PC-9 (cell line): ENCODE data around the gene FLAD1. TPM values are rescaled to one million over a fixed set of nuclear protein-coding genes. Genes with fewer than 3 reads are reported as not detected.
A peak's percentile ranks its signal among the peaks of the same experiment; 100 is the strongest.

Experiments
- BruUV-seq: library from RNA; stranded (reverse); fragments of 400-500 nt; replicated peaks from 2 replicates; lab custom pipeline; 2021; lab: Mats Ljungman, UMichigan
- CTCF ChIA-PET: fragments of 300-600 bp; sonication (Branson Sonifier 250); formaldehyde crosslinking; loops from one replicate; lab custom pipeline; 2022; ENCODE audit warnings: antibody characterized with exemption; lab: Charles Lee
- POLR2A ChIA-PET: fragments of 300-600 bp; sonication (Branson Sonifier 250); formaldehyde crosslinking; loops from one replicate; lab custom pipeline; 2022; ENCODE audit warnings: antibody characterized with exemption; ENCODE audit not compliant: unreplicated experiment; lab: Charles Lee
- DNase-seq, 2 experiments: peaks; one replicate each; pipeline versions ENCODE4 v3.0.0 to v3.0.0-alpha.2; 2015 to 2022; ENCODE audit warnings: mixed read lengths in 1 of 2
- H2AFZ ChIP-seq: fragments of 200-600 bp; sonication (generic); 2 replicates; pipeline ENCODE4 v1.8.1; 2017; ENCODE audit warnings: antibody characterized with exemption
- H3F3A ChIP-seq: fragments of 200-600 bp; sonication (generic); 2 replicates; pipeline ENCODE4 v1.8.1; 2017; ENCODE audit warnings: antibody characterized with exemption, mild to moderate bottlenecking, low read depth; ENCODE audit not compliant: insufficient read depth
- H3K27ac ChIP-seq: fragments of 200-600 bp; sonication (generic); 2 replicates; pipeline ENCODE4 v1.6.1; 2016; ENCODE audit warnings: mixed run types
- H3K27me3 ChIP-seq: fragments of 200-600 bp; sonication (generic); 2 replicates; pipeline ENCODE4 v1.6.1; 2016; ENCODE audit warnings: low read depth, mixed run types; ENCODE audit not compliant: insufficient read depth
- H3K36me3 ChIP-seq: fragments of 200-600 bp; sonication (generic); 2 replicates; pipeline ENCODE4 v1.6.1; 2016; ENCODE audit warnings: low read depth, mixed run types
- H3K4me1 ChIP-seq: fragments of 200-600 bp; sonication (generic); replicated peaks from 2 replicates; pipeline ENCODE4 v1.6.1; 2016; ENCODE audit warnings: mixed run types; ENCODE audit not compliant: insufficient read depth
- H3K4me2 ChIP-seq: fragments of 200-600 bp; sonication (generic); 2 replicates; pipeline ENCODE4 v1.6.1; 2017; ENCODE audit warnings: mixed run types
- H3K4me3 ChIP-seq: fragments of 200-600 bp; sonication (generic); 2 replicates; pipeline ENCODE4 v1.6.1; 2016; ENCODE audit warnings: mixed run types
- H3K79me2 ChIP-seq: fragments of 200-600 bp; sonication (generic); 2 replicates; pipeline ENCODE4 v1.6.1; 2017; ENCODE audit warnings: low read depth, mixed run types
- H3K9me2 ChIP-seq: fragments of 200-600 bp; sonication (generic); 2 replicates; pipeline ENCODE4 v1.8.1; 2017; ENCODE audit warnings: mild to moderate bottlenecking; ENCODE audit not compliant: insufficient read depth
- H3K9me3 ChIP-seq: fragments of 200-600 bp; sonication (generic); 2 replicates; pipeline ENCODE4 v1.8.1; 2016; ENCODE audit warnings: low read depth; ENCODE audit not compliant: insufficient read depth
- H4K20me1 ChIP-seq: fragments of 200-600 bp; sonication (generic); 2 replicates; pipeline ENCODE4 v1.8.1; 2017; ENCODE audit not compliant: insufficient read depth
- CTCF ChIP-seq: fragments of 200-600 bp; sonication (generic); conservative IDR thresholded peaks from 2 replicates; pipeline ENCODE4 v1.6.1; 2017; ENCODE audit warnings: mixed run types, antibody characterized with exemption, mild to moderate bottlenecking, moderate library complexity
- EZH2 ChIP-seq: fragments of 200-600 bp; sonication (generic); IDR thresholded peaks from 2 replicates; pipeline ENCODE4 v1.8.0; 2017; ENCODE audit warnings: antibody characterized with exemption, low read depth
- intact Hi-C: fragments of 100-400 bp; cut with micrococcal nuclease; formaldehyde crosslinking; loops from one replicate; pipeline ENCODE4 v1.10.0; 2022; ENCODE audit not compliant: unreplicated experiment
- total RNA-seq: library from RNA; stranded (reverse); gene quantifications from 2 replicates; pipeline ENCODE4 v1.2.3, GENCODE V29; 2021

The FLAD1 gene
- total RNA-seq, 1 experiment from 2014 or later, result 54.2 TPM

- Histone ChIP-seq H3K4me2 (no peak overlapping the region), H3K4me1 (peaks cover 8% of the 10 kb centered on the region; the same call in 1 of the 2 replicates), H3F3A (peaks cover 19% of the 10 kb centered on the region), H3K4me3 (no peak overlapping the region), H3K27ac (no peak overlapping the region), H3K9me3 (no peaks in the 10 kb centered on the region), H2AFZ (no peak overlapping the region), H3K27me3 (no peaks in the 10 kb centered on the region), H3K36me3 (no peaks in the 10 kb centered on the region), H3K9me2 (no peaks in the 10 kb centered on the region), H4K20me1 (no peaks in the 10 kb centered on the region), H3K79me2 (no peaks in the 10 kb centered on the region)
- TF ChIP-seq CTCF, result no peak
- no peak for TF ChIP-seq EZH2
- ChIA-PET CTCF (interaction anchor here (0.6 to 0.9 kb wide), 2 partner anchors 10 to 15 kb away, joined by 3 read pairs; no protein-coding TSS in a partner anchor), POLR2A (interaction anchor here (0.6 kb wide), 1 partner anchor 38 kb away, joined by 6 read pairs; no protein-coding TSS in a partner anchor)
- no TSS peak for BruUV-seq
- intact Hi-C loops, result no loop called here
- DNase-seq, result no peak
These were observed 28.6 kb upstream of the FLAD1 start for GRCh38 chr1:154954541-154954940.

GRCh38 chr1:154955039-154955717, 28.0 kb upstream of the FLAD1 start:
- peaks cover 8% of the 10 kb centered on the region; the same call in 1 of the 2 replicates for H3K4me1 ChIP-seq
- TF ChIP-seq CTCF (no peak), EZH2 (no peak)
- no TSS peak for BruUV-seq
- 0 out of 2 replicates have a peak overlapping the region, but pooled peaks have one; percentile 16 for H3K27ac ChIP-seq
- peaks cover 2% of the 10 kb centered on the region; the same call in 1 of the 2 replicates for H3K79me2 ChIP-seq
- H3K4me2 ChIP-seq, result peak overlapping the region; percentile 91
- CTCF ChIA-PET, result interaction anchor here (0.5 to 0.9 kb wide), 8 partner anchors 10 to 396 kb away, joined by 3 to 9 read pairs (median 4); partner anchors contain the start of gene ADAM15
- H3K4me3 ChIP-seq, result peak overlapping the region; percentile 75
- no peaks in the 10 kb centered on the region for H3K27me3 ChIP-seq
- H2AFZ ChIP-seq, result peak overlapping the region; percentile 76
- no peaks in the 10 kb centered on the region for H3K9me2 ChIP-seq
- H3K36me3 ChIP-seq, result no peaks in the 10 kb centered on the region
- DNase-seq, result peak in 1 of 2 experiments; percentile 46
- intact Hi-C loops, result no loop called here
- POLR2A ChIA-PET, result interaction anchor here (0.6 to 1.3 kb wide), 7 partner anchors 11 to 57 kb away, joined by 4 to 8 read pairs (median 5); partner anchors contain the start of genes LENEP and SHC1
- H3F3A ChIP-seq, result peaks cover 19% of the 10 kb centered on the region
- no peaks in the 10 kb centered on the region for H3K9me3 ChIP-seq
- no peaks in the 10 kb centered on the region for H4K20me1 ChIP-seq

GRCh38 chr1:154955718-154956543, 27.2 kb upstream of the FLAD1 start, which contains the start of gene PBXIP1:
TSS of gene PBXIP1 (minus strand) at chr1:154956099. CDS start at chr1:154953721, 2,378 bp downstream.
- H3K9me3 ChIP-seq, result no peaks in the 10 kb centered on the region
- no peaks in the 10 kb centered on the region for H3K9me2 ChIP-seq
- TF ChIP-seq EZH2 (no peak), CTCF (peak; percentile 56; the same call in 1 of the 2 replicates)
- H3K27ac ChIP-seq, result 0 out of 2 replicates have a peak within 1 kb of the TSS, but pooled peaks have one; percentile 16
- H3F3A ChIP-seq, result peaks cover 19% of the 10 kb centered on the region
- peak within 1 kb of the TSS; percentile 75 for H3K4me3 ChIP-seq
- intact Hi-C loops, result loop anchor here (1.0 kb wide), 1 partner anchor 17 kb away; no protein-coding TSS in a partner anchor
- H3K4me2 ChIP-seq, result peak within 1 kb of the TSS; percentile 91
- CTCF ChIA-PET, result interaction anchor here (0.5 to 0.9 kb wide), 6 partner anchors 9 to 396 kb away, joined by 3 to 9 read pairs (median 4); partner anchors contain the start of gene ADAM15
- peak; percentile 82 to 84 for DNase-seq
- H3K79me2 ChIP-seq, result peaks cover 10% of the 10 kb centered on the region
- BruUV-seq, result no TSS peak
- no peaks in the 10 kb centered on the region for H3K27me3 ChIP-seq
- H3K36me3 ChIP-seq, result no peaks in the 10 kb centered on the region
- H3K4me1 ChIP-seq, result peaks cover 14% of the 10 kb centered on the region
- H4K20me1 ChIP-seq, result no peaks in the 10 kb centered on the region
- POLR2A ChIA-PET, result interaction anchor here (0.7 to 1.3 kb wide), 7 partner anchors 10 to 56 kb away, joined by 4 to 8 read pairs (median 5); partner anchors contain the start of genes LENEP and SHC1
- H2AFZ ChIP-seq, result peak within 1 kb of the TSS; percentile 76
